ENCODE results near the gene ZNF385D.

The ZNF385D gene

GRCh38 chr3:21750831-21751391, at the start of gene ZNF385D:
Gene ZNF385D, minus strand, starts transcription at chr3:21751210. Its CDS starts 294 bp downstream, at chr3:21750916.
- DNase-seq, result no peak

- no peak for DNase-seq
These were observed 47.5 kb upstream of the ZNF385D start for GRCh38 chr3:21798356-21799088.

- DNase-seq, result no peak
These were observed 44.9 kb upstream of the ZNF385D start for GRCh38 chr3:21795921-21796320.

GRCh38 chr3:21795152-21795837, 44.3 kb upstream of the ZNF385D start:
- no peak for DNase-seq

GRCh38 chr3:21794291-21794690, 43.3 kb upstream of the ZNF385D start:
- DNase-seq, result no peak

GRCh38 chr3:21792176-21792575, 41.2 kb upstream of the ZNF385D start:
- no peak for DNase-seq

GRCh38 chr3:21791356-21791755, 40.3 kb upstream of the ZNF385D start:
- DNase-seq, result no peak

- no peak for DNase-seq
These were observed 39.5 kb upstream of the ZNF385D start for GRCh38 chr3:21790466-21790865.

- DNase-seq, result no peak
These were observed 38.7 kb upstream of the ZNF385D start for GRCh38 chr3:21789730-21790129.

GRCh38 chr3:21786438-21786797, 35.4 kb upstream of the ZNF385D start:
- no peak for DNase-seq

GRCh38 chr3:21785765-21786437, 34.9 kb upstream of the ZNF385D start:
- DNase-seq, result no peak

- no peak for DNase-seq
These were observed 32.8 kb upstream of the ZNF385D start for GRCh38 chr3:21783839-21784238.

GRCh38 chr3:21781355-21781754, 30.3 kb upstream of the ZNF385D start:
- DNase-seq, result no peak

GRCh38 chr3:21779909-21780308, 28.9 kb upstream of the ZNF385D start:
- no peak for DNase-seq

GRCh38 chr3:21778715-21779114, 27.7 kb upstream of the ZNF385D start:
- DNase-seq, result no peak

GRCh38 chr3:21777821-21778220, 26.8 kb upstream of the ZNF385D start:
- DNase-seq, result no peak

GRCh38 chr3:21766002-21766401, 15.0 kb upstream of the ZNF385D start:
- DNase-seq, result no peak

GRCh38 chr3:21755896-21756295, 4.9 kb upstream of the ZNF385D start:
- no peak for DNase-seq

GRCh38 chr3:21754839-21755238, 3.8 kb upstream of the ZNF385D start:
- no peak for DNase-seq

- peak; percentile 10 for DNase-seq
These were observed 1.8 kb upstream of the ZNF385D start for GRCh38 chr3:21752749-21753347.

- DNase-seq, result no peak
These were observed 876 bp upstream of the ZNF385D start for GRCh38 chr3:21751886-21752285.

GRCh38 chr3:21750080-21750696, 822 bp downstream of the ZNF385D start:
- DNase-seq, result no peak
